Kidney capillary endothelial cell (primary cell): ENCODE results near the gene MS4A6A.
A peak's percentile ranks its signal among the peaks of the same experiment; 100 is the strongest.
"Not testable (repeated sequence)": the region's sequence is repeated elsewhere in the genome, so short reads cannot be mapped to it uniquely, and the experiment has no call there.

ENCODE experiments used
- DNase-seq: peaks from one replicate; pipeline ENCODE4 v3.0.0-alpha.2; 2018; ENCODE audit warnings: low spot score

The MS4A6A gene

GRCh38 chr11:60183591-60184205, 815 bp upstream of the MS4A6A start:
- no peak for DNase-seq

- DNase-seq: no peak
Observed at GRCh38 chr11:60175860-60176275, 7.0 kb downstream of the MS4A6A start.

GRCh38 chr11:60172011-60172410, 10.9 kb downstream of the MS4A6A start:
- DNase-seq: no peak

DNA sequence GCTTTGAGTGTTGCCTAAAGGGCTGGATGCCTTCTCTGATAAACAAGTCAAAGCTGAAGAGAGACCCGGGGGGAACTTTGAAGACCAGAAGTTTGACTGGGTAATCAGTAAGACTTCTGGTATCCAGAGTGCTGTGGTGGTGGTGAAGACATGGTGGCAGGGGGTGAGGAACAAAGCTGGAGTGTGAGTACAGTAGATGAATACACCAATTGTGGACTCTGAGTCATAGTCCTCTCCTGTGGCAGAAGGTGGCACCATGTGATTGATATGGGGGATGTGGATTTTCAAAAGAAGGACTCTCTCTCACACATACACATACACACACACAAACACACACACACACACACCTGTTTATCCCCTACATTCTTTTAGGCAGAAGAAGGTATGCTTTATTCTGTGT, 12.3 kb downstream of the MS4A6A start:
- no peak for DNase-seq

DNA sequence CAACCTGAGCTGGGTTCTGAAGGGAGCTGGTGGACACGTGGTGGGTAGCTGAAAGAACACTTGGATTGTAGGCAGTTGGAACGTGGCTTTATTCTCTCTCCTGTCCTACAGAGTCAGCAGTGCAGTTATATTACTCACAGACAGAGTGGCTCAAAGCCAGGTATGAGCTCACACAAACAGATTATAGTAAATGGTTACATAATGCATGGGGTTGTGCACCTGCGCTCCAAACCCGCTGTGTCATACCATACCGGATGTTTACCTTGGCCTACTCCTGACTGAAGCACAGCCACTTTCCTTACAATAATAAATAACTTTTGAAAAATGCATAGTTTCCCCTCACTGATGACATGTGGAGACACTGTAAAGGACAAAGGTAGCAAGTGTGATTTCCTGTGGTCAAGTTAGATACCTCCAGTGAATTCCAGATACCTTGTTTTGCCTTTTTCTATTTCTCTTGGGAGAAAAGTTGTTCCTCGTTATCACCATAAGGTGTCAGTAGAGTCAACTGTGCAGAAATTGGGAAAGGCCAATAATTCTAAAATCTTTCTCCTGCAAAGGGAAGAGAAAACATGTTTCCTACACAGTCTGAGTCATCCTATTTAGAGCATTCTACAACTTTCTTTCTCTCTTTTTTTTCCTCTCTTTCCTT, 13.5 kb downstream of the MS4A6A start:
- DNase-seq: peak; percentile 14

- no peak for DNase-seq
Observed at GRCh38 chr11:60168306-60168705, 14.6 kb downstream of the MS4A6A start.

- DNase-seq: no peak
Observed at GRCh38 chr11:60165951-60166350, 16.9 kb downstream of the MS4A6A start.

DNA sequence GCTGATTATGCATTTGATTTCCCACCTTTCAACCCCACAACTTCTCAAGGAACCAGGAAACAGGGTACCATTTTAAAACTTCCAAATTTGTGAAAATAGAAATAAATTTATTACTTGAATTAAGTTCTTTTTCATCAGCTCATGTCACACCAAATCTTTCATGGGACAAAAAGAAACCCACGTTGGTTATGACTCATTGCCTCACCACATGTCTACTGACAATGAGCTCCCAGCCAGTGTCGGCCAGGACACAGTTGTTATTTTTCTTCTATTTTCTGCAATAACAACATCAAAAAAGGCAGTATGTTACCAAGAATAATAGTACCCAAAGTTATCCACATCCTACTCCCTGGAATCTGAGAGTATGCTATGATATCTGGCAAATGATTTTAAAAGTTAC, 17.3 kb downstream of the MS4A6A start:
- no peak for DNase-seq

GRCh38 chr11:60164550-60165075, 18.3 kb downstream of the MS4A6A start:
- no peak for DNase-seq

- DNase-seq: no peak
Observed at GRCh38 chr11:60161766-60162165, 21.1 kb downstream of the MS4A6A start.

GRCh38 chr11:60161107-60161506, 21.8 kb downstream of the MS4A6A start:
- peak; percentile 40 for DNase-seq

GRCh38 chr11:60159868-60160267, 23.0 kb downstream of the MS4A6A start:
- DNase-seq: peak; percentile 23

- no peak for DNase-seq
Observed at GRCh38 chr11:60159284-60159683, 23.6 kb downstream of the MS4A6A start.

- DNase-seq: no peak
Observed at GRCh38 chr11:60158636-60159035, 24.2 kb downstream of the MS4A6A start.

DNA sequence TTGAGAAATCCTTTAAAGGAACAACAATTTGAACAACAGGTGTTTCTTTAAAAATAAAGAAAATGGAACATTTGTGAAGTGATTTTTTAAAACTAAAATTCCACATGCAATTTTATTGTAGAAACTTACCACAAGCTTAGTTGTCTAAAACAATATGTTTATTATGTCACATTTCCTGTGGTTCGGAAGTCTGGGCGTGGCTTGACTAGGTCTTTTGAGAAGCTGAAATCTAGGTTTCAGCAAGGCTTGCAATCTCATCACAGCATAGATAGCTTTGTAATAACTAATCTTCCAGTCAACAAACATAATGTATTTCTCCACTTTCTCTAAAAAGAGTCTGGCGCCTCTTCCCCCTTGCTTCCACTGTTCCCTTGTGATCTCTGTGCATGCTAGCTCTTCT, 27.0 kb downstream of the MS4A6A start:
- DNase-seq: peak; percentile 12

DNA sequence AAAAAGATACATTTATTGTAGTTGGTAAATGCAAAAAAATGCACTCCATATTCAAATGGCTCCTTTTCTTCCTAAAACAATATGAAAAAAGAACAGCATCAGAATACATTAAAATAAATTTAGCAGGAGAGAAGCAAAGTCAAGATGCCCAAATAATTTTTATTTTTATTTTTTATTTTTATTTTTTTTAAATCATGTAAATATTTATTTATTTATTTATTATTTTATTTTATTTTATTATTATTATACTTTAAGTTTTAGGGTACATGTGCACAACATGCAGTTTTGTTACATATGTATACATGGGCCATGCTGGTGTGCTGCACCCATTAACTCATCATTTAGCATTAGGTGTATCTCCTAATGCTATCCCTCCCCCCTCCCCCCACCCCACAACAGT, 30.2 kb downstream of the MS4A6A start:
- DNase-seq: not testable (repeated sequence)

DNA sequence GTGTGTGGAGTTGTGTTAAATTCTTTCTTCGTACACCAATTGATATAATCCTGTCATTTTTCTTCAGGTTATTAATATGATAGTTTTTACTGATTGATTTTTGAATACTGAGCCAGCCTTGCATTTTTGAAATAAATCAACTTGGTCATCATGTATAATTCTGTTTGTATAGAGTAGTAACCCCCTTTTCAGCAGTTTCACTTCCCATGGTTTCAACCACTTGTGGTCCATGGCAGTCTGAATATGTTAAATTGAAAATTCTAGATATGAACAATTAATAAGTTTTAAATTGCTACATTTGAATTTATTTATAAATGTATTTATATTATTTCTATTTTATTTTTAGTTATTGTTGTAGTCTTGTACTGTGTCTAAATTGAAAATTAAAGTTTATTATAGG, 32.6 kb downstream of the MS4A6A start:
- DNase-seq: no peak

DNA sequence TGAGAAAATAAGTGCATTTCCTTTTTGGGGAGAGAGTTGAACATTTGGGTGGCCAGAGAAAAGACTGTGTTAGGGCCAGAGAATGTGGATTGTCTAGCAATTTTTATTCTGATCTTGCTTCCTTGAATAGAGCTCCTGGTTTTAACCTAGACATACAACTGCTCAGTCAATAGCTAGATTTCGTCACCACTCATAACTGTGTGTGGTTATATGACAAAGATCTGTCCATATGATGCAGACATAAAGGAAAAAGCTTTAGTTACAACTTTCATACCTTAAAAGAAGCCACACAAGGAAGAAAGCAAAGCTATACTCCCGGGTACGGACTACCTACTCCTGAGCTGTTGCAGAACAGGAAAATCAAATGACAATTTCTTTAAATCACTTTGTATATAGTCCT, 37.2 kb downstream of the MS4A6A start:
- DNase-seq: no peak

DNA sequence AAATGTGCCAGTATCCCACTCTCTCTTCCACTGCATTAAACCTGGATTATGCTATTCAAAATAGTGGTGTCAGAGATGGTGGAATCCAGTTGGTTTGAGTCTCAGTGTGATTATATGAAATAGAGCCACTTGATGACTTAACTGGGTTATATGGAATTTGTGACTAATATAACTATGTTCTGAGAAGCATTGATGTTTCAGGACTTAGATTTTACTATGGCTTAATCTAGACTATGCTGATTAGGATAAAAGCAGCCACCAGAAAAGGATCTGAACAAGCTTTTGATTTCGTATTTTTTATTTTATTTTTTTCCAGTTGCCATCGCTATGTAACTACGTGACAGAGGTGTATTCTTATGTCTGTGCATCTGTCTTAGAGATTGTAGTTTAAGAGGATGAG, 39.1 kb downstream of the MS4A6A start:
- no peak for DNase-seq

- DNase-seq: no peak
Observed at GRCh38 chr11:60133917-60134316, 49.0 kb downstream of the MS4A6A start.

DNA sequence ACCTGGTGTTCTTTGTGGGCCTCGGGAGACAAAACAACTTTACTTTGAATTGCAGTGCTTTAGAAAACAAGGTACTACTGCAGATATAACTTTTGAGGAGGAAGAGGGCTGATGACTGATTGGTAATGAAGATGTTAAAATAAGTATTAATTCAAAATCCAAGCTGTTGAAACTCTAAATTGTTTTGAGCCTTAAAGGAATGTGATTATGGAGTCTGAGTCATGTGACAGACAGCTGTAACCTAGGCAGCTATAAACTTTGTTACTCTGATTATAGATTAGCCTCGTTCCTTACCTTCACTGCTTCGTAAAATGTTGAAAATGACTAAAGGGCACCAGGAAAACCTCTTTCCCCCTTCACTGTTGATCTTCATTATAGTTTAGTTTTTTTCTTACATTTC, 51.0 kb downstream of the MS4A6A start:
- no peak for DNase-seq

DNA sequence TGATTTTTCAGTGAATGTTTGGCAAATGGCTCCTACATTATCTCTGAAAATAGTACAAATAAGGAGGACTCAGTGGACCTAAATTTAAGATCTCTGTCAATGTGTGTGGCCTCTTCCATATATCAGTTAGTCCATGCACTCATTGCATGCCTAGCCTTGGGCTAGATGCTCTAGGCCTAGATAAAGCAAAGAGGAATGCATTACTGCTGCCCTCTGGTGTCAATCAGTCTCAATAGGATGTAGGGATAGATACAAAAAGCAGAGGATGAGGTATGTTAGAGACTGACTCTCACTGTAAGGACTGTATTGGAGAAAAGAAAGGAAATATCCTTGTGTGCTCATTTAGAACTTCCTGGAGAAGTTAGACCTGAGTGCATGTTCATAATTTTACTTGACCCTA, 52.4 kb downstream of the MS4A6A start:
- peak; percentile 19 for DNase-seq

GRCh38 chr11:60129853-60130252, 53.0 kb downstream of the MS4A6A start:
- no peak for DNase-seq

DNA sequence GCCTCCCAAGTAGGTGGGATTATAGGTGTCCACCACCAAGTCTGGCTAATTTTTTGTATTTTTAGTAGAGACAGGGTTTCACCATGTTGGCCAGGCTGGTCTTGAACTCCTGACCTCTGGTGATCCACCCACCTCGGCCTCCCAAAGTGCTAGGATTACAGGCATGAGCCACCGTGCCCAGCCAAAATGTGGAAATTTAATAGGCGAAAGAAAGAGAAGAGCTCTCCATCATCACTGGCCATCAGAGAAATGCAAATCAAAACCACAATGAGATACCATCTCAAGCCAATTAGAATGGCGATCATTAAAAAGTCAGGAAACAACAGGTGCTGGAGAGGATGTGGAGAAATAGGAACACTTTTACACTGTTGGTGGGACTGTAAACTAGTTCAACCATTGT, 54.0 kb downstream of the MS4A6A start:
- not testable (repeated sequence) for DNase-seq
